ENCODE measurements around the gene C1QTNF8.

Gene C1QTNF8

GRCh38 chr16:1107731-1108130 is 11.7 kb upstream of the C1QTNF8 start:
- DNase-seq, result no peak

GRCh38 chr16:1107141-1107540 is 11.1 kb upstream of the C1QTNF8 start:
- DNase-seq, result no peak

GRCh38 chr16:1106659-1107058 is 10.6 kb upstream of the C1QTNF8 start:
- no peak for DNase-seq

GRCh38 chr16:1105888-1106620 is 10.0 kb upstream of the C1QTNF8 start:
- DNase-seq, result no peak

- no peak for DNase-seq
Measured at GRCh38 chr16:1103636-1103980, 7.6 kb upstream of the C1QTNF8 start.

GRCh38 chr16:1102921-1103635 is 7.0 kb upstream of the C1QTNF8 start:
- DNase-seq, result no peak

- no peak for DNase-seq
Measured at GRCh38 chr16:1102333-1102700, 6.3 kb upstream of the C1QTNF8 start.

GRCh38 chr16:1101573-1102332 is 5.7 kb upstream of the C1QTNF8 start:
- no peak for DNase-seq

GRCh38 chr16:1101133-1101532 is 5.1 kb upstream of the C1QTNF8 start:
- DNase-seq, result no peak

- DNase-seq, result no peak
Measured at GRCh38 chr16:1100084-1100800, 4.2 kb upstream of the C1QTNF8 start.

- no peak for DNase-seq
Measured at GRCh38 chr16:1099189-1100083, 3.4 kb upstream of the C1QTNF8 start.

- no peak for DNase-seq
Measured at GRCh38 chr16:1098266-1098991, 2.4 kb upstream of the C1QTNF8 start.

- no peak for DNase-seq
Measured at GRCh38 chr16:1097800-1098199, 1.8 kb upstream of the C1QTNF8 start.

GRCh38 chr16:1097156-1097555 is 1.1 kb upstream of the C1QTNF8 start:
- no peak for DNase-seq

GRCh38 chr16:1095450-1096168 is 435 bp downstream of the C1QTNF8 start:
- DNase-seq, result no peak

- no peak for DNase-seq
Measured at GRCh38 chr16:1094601-1095449, 1.2 kb downstream of the C1QTNF8 start.

GRCh38 chr16:1094124-1094479 is 1.9 kb downstream of the C1QTNF8 start:
- DNase-seq, result no peak

- DNase-seq, result no peak
Measured at GRCh38 chr16:1093284-1094123, 2.5 kb downstream of the C1QTNF8 start.
